Astrocyte of the spinal cord (primary cell): ENCODE measurements around the gene SLC35E4.
"Not testable (repeated sequence)": the region's sequence is repeated elsewhere in the genome, so short reads cannot be mapped to it uniquely, and the experiment has no call there.

Experiments used
- DNase-seq: peaks from one replicate; pipeline ENCODE4 v3.0.0; 2011; ENCODE audit warnings: low read depth, low spot score
- H3K4me3 ChIP-seq: 2 replicates; pipeline ENCODE4 v1.5.1; 2011; ENCODE audit warnings: low read depth, mild to moderate bottlenecking, low read length, moderate library complexity
- in situ Hi-C: cut with HindIII; loops from 2 replicates; pipeline ENCODE4 v1.10.0; 2017; ENCODE audit warnings: low sequenced_read_pairs
- TF ChIP-seq, protein P1 (sequence below): IDR thresholded peaks from 2 replicates; pipeline ENCODE4 v1.5.1; 2012; ENCODE audit warnings: low read depth, mild to moderate bottlenecking, low read length, inconsistent platforms

Gene SLC35E4, protein sequence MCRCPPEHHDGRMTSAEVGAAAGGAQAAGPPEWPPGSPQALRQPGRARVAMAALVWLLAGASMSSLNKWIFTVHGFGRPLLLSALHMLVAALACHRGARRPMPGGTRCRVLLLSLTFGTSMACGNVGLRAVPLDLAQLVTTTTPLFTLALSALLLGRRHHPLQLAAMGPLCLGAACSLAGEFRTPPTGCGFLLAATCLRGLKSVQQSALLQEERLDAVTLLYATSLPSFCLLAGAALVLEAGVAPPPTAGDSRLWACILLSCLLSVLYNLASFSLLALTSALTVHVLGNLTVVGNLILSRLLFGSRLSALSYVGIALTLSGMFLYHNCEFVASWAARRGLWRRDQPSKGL

DNA sequence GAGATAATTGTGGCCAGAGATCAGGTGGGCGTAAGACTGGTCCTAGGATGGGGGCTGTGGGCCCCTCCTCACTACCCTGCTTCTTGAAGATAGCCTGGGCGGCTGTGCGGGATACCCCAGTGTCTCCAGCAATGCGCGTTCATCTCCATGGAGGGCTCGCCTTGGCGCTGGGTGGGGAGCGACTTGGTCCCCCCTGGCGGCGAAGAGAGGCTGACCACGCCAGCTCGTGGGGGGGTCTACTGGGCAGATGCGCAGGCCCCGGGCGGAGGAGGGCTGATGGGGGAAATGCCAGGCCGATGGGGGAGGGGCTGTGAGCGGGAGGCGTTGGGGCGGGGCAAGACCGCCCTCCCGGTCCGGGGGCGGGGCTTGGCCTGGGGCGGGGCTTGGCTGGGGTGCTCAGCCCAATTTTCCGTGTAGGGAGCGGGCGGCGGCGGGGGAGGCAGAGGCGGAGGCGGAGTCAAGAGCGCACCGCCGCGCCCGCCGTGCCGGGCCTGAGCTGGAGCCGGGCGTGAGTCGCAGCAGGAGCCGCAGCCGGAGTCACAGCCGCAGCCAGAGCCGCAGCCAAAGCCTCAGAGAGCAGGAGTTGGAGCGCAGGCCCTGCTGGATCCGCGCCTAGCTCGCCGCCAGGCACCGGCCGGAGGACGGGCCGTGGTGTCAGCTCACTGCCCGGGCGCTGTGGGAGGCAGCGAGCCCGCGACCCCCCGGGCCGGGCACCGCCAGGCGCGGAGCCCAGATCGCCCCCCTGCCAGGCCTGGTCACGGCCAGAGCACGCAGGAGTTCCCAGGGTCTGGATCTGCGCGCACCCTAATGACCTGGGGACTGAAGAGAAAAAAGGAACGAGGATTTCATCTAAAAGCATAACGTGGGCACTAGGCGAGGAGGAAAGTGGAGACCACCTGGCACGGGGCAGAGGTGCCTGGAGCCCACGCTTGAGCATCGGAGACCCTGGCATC lies at the start of gene SLC35E4:
TSS of gene SLC35E4 (plus strand) at position 509 of the 953 bp plus-strand sequence. CDS start 670 bp downstream, outside the sequence.
- TF ChIP-seq, protein P1, sequence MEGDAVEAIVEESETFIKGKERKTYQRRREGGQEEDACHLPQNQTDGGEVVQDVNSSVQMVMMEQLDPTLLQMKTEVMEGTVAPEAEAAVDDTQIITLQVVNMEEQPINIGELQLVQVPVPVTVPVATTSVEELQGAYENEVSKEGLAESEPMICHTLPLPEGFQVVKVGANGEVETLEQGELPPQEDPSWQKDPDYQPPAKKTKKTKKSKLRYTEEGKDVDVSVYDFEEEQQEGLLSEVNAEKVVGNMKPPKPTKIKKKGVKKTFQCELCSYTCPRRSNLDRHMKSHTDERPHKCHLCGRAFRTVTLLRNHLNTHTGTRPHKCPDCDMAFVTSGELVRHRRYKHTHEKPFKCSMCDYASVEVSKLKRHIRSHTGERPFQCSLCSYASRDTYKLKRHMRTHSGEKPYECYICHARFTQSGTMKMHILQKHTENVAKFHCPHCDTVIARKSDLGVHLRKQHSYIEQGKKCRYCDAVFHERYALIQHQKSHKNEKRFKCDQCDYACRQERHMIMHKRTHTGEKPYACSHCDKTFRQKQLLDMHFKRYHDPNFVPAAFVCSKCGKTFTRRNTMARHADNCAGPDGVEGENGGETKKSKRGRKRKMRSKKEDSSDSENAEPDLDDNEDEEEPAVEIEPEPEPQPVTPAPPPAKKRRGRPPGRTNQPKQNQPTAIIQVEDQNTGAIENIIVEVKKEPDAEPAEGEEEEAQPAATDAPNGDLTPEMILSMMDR = peak; percentile 31
- in situ Hi-C loops = no loop called here
- DNase-seq = peak; percentile 92
- H3K4me3 ChIP-seq = peak within 1 kb of the TSS; percentile 44

DNA sequence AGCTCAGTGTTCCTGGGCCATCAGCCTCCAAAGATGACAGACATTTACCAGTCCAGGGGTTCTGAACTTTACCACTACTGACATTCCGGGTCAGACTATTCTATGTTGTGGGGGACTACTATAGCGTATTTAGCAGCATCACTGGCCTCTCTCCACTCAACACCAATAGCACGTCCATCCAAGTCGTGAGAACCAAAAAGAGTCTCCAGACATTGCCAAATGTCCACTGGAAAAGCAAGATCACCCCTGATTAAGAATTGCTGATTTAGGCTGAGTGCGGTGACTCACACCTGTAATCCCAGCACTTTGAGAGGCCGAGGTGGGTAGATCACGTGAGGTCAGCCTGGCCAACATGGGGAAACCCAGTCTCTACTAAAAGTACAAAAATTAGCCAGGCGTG lies 49.2 kb upstream of the SLC35E4 start:
- no peak for DNase-seq
- TF ChIP-seq, protein P1 = no peak
- no peak overlapping the region for H3K4me3 ChIP-seq
- in situ Hi-C loops = no loop called here

DNA sequence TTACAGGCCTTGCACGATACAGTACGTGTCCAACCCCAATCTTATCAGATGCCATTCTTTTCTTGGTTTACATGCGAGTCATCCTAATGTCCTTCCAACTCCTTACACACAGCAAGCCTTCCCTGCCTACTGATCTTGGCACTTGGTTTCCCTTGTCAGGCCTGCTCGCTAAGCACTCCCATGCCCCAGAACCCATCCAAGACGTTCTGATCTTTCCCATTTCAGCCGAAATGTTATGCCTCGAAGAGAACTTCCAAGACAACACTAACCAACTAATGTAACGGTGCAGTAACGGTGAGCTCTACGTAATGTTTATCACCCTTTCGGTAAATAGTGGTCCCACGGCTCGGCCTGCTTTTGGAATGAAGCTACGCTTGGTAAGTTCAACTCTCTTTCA lies 44.4 kb upstream of the SLC35E4 start:
- peak overlapping the region; percentile 94 for H3K4me3 ChIP-seq
- TF ChIP-seq, protein P1 = no peak
- in situ Hi-C loops = no loop called here
- DNase-seq = peak; percentile 31

DNA sequence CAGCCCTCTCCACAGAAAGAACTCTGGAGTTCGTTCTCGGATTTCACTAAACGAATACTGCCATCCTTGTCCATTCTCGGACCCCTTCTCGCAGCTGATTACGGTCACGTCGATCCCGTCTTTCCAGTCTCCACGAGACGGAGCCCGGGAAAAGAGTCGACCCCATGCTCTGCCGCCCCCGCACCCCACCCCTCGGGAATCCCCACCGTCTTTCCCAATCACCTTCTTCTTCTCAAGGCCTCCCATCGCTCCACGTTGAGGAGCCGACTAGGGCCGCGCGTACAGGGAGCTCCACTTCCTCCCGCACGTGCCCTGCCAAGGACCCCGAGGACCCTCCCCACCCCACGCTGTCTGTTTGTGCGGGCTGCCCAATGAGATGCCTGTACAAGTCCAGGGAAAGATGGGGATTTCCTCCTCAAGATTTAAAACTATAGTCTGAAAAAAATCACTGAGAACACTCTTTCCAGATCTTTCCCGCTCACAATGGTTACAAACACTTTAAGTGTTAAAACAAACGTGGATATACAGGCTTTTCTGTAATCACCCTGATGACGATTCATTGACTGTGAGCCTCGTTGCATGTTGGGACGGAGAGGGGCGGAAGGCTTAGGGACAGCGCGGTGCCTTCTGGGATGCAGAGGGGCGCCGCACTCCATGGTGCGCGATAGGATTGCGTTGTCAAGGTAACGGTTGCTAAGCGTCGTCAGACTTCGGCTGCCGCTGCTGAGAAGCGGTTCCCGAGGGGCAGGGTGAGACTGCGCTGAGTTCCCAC lies 43.8 kb upstream of the SLC35E4 start, which contains the start of gene PES1:
TSS of gene PES1 (minus strand) at position 323 of the 772 bp plus-strand sequence. CDS start at position 246, 77 bp downstream.
- TF ChIP-seq, protein P1 = no peak
- peak; percentile 99 for DNase-seq
- H3K4me3 ChIP-seq = peak within 1 kb of the TSS; percentile 94
- in situ Hi-C loops = no loop called here

DNA sequence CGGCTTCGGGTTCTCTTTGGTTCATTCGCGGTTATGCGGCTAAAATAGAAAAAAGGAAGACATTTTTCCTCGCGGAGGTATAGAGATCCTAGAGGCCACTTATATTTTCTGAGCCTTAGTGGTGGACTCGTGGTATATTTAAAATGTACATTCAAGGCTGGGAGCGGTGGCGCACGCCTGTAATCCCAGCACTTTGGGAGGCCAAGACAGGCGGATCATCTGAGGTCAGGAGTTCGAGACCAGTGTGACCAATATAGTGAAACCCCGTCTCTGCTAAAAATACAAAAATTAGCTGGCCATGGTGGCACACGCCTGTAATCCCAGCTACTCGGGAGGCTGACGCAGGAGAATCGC lies 43.2 kb upstream of the SLC35E4 start:
- in situ Hi-C loops, DNase-seq: not testable (repeated sequence)
- H3K4me3 ChIP-seq = peak overlapping the region; percentile 27

DNA sequence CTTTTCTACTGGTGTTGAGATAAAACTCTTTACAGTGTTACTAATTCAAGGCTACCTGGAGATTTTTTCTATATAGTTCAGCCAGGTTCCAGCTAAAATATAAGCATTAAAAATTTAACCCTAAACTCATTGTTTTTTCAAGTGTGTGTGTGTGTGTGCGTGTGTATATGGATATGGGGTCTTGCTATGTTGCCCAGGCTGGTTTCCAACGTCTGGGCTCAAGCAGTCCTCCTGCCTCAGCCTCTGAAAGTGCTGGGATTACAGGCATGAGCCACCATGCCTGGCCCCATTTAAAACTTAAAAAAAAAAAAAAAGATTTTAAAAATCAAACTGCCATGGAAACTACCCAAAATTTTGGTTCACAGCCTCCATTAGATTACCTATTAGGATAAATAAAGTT lies 39.4 kb upstream of the SLC35E4 start:
- TF ChIP-seq, protein P1 = no peak
- in situ Hi-C loops = no loop called here
- DNase-seq = no peak
- no peak overlapping the region for H3K4me3 ChIP-seq
